Measurements from ENCODE around the gene TSPAN2.

DNA sequence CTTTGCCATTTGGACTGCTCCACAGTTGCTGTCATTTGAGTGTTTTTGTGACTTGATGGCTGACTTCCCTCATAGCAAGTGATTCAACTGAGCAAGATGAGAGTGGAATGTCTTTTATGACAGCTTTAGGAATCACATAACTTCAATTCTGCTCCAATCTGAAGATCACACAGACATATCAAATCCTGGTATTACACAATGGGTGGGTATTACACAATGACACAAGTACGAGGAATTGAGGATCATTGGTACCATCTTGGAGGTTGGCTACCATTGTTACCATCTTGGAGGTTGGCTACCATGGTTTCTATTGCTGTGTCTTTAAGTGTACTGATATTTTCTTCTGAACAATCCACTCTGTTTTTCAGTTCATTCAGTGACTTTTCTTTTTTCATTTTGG is 68.2 kb downstream of the TSPAN2 start:
- TF ChIP-seq, protein P1, sequence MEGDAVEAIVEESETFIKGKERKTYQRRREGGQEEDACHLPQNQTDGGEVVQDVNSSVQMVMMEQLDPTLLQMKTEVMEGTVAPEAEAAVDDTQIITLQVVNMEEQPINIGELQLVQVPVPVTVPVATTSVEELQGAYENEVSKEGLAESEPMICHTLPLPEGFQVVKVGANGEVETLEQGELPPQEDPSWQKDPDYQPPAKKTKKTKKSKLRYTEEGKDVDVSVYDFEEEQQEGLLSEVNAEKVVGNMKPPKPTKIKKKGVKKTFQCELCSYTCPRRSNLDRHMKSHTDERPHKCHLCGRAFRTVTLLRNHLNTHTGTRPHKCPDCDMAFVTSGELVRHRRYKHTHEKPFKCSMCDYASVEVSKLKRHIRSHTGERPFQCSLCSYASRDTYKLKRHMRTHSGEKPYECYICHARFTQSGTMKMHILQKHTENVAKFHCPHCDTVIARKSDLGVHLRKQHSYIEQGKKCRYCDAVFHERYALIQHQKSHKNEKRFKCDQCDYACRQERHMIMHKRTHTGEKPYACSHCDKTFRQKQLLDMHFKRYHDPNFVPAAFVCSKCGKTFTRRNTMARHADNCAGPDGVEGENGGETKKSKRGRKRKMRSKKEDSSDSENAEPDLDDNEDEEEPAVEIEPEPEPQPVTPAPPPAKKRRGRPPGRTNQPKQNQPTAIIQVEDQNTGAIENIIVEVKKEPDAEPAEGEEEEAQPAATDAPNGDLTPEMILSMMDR (IDR thresholded peaks at IDR 0.05; ENCODE audit: low read depth, low read length), result no peak
- TF ChIP-seq EZH2phosphoT487 (IDR thresholded peaks at IDR 0.05; ENCODE audit: low read depth), result no peak

Measured in OCI-LY3 (cell line).